ENCODE results near the gene FSTL4.

FSTL4 gene

DNA sequence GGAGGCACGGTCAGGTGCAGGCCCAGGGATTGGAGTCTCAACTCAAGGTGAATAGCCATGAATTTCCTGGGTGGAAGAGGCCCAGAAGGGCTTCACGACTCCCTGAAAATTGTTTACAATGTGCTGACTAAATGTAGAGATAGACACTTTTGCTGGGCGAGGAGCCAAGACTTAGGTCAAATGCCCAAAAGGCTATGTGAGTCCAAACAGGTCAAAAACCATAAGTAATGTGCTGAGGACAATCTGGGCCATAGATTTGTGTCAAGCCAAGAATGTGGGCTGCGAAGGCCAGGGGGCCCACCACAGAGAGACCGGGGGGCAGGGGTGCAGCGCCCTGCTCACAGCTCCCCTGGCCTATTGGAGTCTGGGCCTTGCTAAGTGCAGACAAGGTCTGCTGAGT lies 362.7 kb downstream of the FSTL4 start:
- Histone ChIP-seq H4K20me1 (ENCODE audit: insufficient read depth) (no peaks in the 10 kb centered on the region), H3K27ac (no peak overlapping the region), H3K4me3 (IDR thresholded peaks at IDR 0.05; ENCODE audit: insufficient read depth, low read depth, low read length) (no peak overlapping the region), H3K4me1 (ENCODE audit: low read depth, poor library complexity, severe bottlenecking) (peaks cover 32% of the 10 kb centered on the region), H3K9ac (no peak overlapping the region), H3K79me2 (ENCODE audit: insufficient read depth, low read depth) (no peaks in the 10 kb centered on the region), H2AFZ (ENCODE audit: low read depth) (no peak overlapping the region), H3K4me2 (no peak overlapping the region), H3K36me3 (ENCODE audit: insufficient read depth) (no peaks in the 10 kb centered on the region), H3K27me3 (ENCODE audit: insufficient read depth, low read depth) (no peaks in the 10 kb centered on the region)
- TF ChIP-seq, protein P1, sequence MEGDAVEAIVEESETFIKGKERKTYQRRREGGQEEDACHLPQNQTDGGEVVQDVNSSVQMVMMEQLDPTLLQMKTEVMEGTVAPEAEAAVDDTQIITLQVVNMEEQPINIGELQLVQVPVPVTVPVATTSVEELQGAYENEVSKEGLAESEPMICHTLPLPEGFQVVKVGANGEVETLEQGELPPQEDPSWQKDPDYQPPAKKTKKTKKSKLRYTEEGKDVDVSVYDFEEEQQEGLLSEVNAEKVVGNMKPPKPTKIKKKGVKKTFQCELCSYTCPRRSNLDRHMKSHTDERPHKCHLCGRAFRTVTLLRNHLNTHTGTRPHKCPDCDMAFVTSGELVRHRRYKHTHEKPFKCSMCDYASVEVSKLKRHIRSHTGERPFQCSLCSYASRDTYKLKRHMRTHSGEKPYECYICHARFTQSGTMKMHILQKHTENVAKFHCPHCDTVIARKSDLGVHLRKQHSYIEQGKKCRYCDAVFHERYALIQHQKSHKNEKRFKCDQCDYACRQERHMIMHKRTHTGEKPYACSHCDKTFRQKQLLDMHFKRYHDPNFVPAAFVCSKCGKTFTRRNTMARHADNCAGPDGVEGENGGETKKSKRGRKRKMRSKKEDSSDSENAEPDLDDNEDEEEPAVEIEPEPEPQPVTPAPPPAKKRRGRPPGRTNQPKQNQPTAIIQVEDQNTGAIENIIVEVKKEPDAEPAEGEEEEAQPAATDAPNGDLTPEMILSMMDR (conservative IDR thresholded peaks at IDR 0.05; ENCODE audit: low read depth, low read length) = no peak

DNA sequence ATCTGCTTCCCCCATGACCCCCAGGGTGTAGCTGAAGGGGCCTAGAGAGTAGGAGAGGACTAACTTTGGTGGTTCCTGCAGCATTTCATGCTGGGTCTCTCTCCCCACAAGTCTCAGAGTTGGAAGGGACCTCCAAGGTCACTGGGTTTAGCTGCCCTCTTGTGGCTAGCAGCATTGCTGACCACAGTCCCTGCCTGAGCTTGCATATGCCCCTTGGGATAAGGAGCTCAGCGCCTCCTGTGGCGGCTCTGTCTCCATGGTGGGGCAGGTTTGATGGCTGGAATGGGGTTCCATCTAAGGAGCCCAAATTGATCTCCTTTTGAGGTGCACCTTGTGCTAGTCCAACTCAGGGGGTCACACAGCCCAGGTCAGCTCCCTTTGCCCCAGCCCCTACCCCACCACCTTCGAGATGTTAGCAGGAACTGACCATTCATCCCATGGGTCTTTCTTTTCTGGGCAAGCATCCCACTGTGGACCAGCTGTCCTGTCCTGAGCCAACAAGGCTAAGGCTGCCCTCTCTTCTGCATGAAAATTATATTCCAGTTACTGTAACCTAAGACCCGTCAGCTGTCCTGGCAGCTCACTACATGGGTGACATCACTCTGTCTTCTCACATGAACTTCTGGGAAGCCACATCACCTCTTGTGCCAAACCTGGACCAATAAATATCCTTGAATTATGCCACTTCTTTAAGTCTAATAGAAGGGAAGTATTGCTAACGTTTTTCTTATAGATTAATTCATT lies 364.3 kb downstream of the FSTL4 start:
- no peak overlapping the region for H2AFZ ChIP-seq (ENCODE audit: low read depth)

GRCh38 chr5:133247151-133247709 lies 365.1 kb downstream of the FSTL4 start:
- TF ChIP-seq, protein P1 (conservative IDR thresholded peaks at IDR 0.05; ENCODE audit: low read depth, low read length) = no peak
- H3K9ac ChIP-seq = no peak overlapping the region
- no peak overlapping the region for H3K4me3 ChIP-seq (IDR thresholded peaks at IDR 0.05; ENCODE audit: insufficient read depth, low read depth, low read length)
- H3K36me3 ChIP-seq (ENCODE audit: insufficient read depth) = no peaks in the 10 kb centered on the region
- H3K27ac ChIP-seq = no peak overlapping the region
- H2AFZ ChIP-seq (ENCODE audit: low read depth) = no peak overlapping the region
- no peaks in the 10 kb centered on the region for H4K20me1 ChIP-seq (ENCODE audit: insufficient read depth)
- H3K27me3 ChIP-seq (ENCODE audit: insufficient read depth, low read depth) = no peaks in the 10 kb centered on the region
- peaks cover 39% of the 10 kb centered on the region for H3K4me1 ChIP-seq (ENCODE audit: low read depth, poor library complexity, severe bottlenecking)
- no peak overlapping the region for H3K4me2 ChIP-seq
- no peaks in the 10 kb centered on the region for H3K79me2 ChIP-seq (ENCODE audit: insufficient read depth, low read depth)

More for the DNA sequence above, 364.3 kb downstream of the FSTL4 start:
- Histone ChIP-seq H3K9ac (no peak overlapping the region), H3K27me3 (ENCODE audit: insufficient read depth, low read depth) (no peaks in the 10 kb centered on the region), H3K27ac (no peak overlapping the region), H3K4me1 (ENCODE audit: low read depth, poor library complexity, severe bottlenecking) (peaks cover 41% of the 10 kb centered on the region), H4K20me1 (ENCODE audit: insufficient read depth) (no peaks in the 10 kb centered on the region), H3K4me2 (no peak overlapping the region), H3K79me2 (ENCODE audit: insufficient read depth, low read depth) (no peaks in the 10 kb centered on the region), H3K36me3 (ENCODE audit: insufficient read depth) (no peaks in the 10 kb centered on the region), H3K4me3 (IDR thresholded peaks at IDR 0.05; ENCODE audit: insufficient read depth, low read depth, low read length) (no peak overlapping the region)
- TF ChIP-seq, protein P1 (conservative IDR thresholded peaks at IDR 0.05; ENCODE audit: low read depth, low read length) = no peak

GRCh38 chr5:133246376-133247150 lies 365.8 kb downstream of the FSTL4 start:
- no peak overlapping the region for H3K9ac ChIP-seq
- no peak overlapping the region for H3K4me3 ChIP-seq (IDR thresholded peaks at IDR 0.05; ENCODE audit: insufficient read depth, low read depth, low read length)
- TF ChIP-seq, protein P1 (conservative IDR thresholded peaks at IDR 0.05; ENCODE audit: low read depth, low read length) = no peak
- H3K36me3 ChIP-seq (ENCODE audit: insufficient read depth) = no peaks in the 10 kb centered on the region
- H3K27me3 ChIP-seq (ENCODE audit: insufficient read depth, low read depth) = no peaks in the 10 kb centered on the region
- H3K4me1 ChIP-seq (ENCODE audit: low read depth, poor library complexity, severe bottlenecking) = peaks cover 32% of the 10 kb centered on the region
- H2AFZ ChIP-seq (ENCODE audit: low read depth) = no peak overlapping the region
- no peaks in the 10 kb centered on the region for H3K79me2 ChIP-seq (ENCODE audit: insufficient read depth, low read depth)
- H3K4me2 ChIP-seq = no peak overlapping the region
- no peak overlapping the region for H3K27ac ChIP-seq
- H4K20me1 ChIP-seq (ENCODE audit: insufficient read depth) = no peaks in the 10 kb centered on the region

All from KMS-11 (cell line).